ENCODE data around the gene KCNH1.

Gene KCNH1

DNA sequence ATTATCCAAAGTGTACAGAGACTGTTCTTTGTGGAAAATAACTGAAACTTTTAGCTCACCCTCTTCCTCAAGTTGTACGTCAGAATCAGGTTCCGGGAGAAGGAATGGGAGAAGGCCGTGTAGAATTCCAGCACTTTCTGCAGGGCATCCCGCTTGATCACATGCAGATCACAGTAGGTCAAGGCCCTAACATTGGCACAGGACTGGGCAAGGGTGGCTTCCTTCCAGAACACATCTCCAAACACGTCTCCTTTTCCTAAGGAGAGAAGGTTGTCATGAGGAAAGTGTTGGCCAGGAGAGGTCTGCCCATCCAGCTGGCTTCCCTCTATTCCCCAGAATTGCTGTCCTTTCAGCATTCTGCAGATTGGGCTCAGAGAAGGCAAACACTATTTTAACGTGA lies 358.7 kb downstream of the KCNH1 start (continued):
- TF ChIP-seq KLF9 (tag by site-specific recombination; IDR thresholded peaks at IDR 0.05; ENCODE audit: low read depth) = no peak
- TF ChIP-seq ZNF292 (tag by site-specific recombination; IDR thresholded peaks at IDR 0.05; ENCODE audit: borderline replicate concordance, low read depth) = no peak
- TF ChIP-seq ZNF548 (tag by site-specific recombination; IDR thresholded peaks at IDR 0.05) = no peak

DNA sequence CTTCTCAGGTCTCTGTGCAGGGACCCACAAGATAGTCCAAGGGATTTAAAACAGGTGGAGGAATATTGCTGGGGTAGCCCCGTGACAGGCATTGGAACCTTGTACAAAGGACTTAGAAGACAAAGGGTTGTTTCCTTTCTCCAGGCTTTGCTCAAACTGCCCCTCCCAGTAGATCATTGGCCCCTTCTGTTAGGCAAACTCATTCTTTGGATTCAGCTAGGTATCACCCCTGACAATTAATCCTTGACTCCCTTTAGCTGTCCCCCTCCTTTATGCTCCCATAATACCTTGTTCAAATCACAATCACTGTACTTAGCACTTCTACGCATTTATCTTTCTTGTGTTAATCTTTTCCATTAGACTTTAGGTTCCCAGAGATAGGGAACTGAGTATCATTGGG lies 360.5 kb downstream of the KCNH1 start:
- TF ChIP-seq ZNF16 (tag by site-specific recombination; IDR thresholded peaks at IDR 0.05; ENCODE audit: low read depth) = no peak
- TF ChIP-seq ZNF248 (tag by site-specific recombination; IDR thresholded peaks at IDR 0.05) = no peak
- TF ChIP-seq, protein P1, sequence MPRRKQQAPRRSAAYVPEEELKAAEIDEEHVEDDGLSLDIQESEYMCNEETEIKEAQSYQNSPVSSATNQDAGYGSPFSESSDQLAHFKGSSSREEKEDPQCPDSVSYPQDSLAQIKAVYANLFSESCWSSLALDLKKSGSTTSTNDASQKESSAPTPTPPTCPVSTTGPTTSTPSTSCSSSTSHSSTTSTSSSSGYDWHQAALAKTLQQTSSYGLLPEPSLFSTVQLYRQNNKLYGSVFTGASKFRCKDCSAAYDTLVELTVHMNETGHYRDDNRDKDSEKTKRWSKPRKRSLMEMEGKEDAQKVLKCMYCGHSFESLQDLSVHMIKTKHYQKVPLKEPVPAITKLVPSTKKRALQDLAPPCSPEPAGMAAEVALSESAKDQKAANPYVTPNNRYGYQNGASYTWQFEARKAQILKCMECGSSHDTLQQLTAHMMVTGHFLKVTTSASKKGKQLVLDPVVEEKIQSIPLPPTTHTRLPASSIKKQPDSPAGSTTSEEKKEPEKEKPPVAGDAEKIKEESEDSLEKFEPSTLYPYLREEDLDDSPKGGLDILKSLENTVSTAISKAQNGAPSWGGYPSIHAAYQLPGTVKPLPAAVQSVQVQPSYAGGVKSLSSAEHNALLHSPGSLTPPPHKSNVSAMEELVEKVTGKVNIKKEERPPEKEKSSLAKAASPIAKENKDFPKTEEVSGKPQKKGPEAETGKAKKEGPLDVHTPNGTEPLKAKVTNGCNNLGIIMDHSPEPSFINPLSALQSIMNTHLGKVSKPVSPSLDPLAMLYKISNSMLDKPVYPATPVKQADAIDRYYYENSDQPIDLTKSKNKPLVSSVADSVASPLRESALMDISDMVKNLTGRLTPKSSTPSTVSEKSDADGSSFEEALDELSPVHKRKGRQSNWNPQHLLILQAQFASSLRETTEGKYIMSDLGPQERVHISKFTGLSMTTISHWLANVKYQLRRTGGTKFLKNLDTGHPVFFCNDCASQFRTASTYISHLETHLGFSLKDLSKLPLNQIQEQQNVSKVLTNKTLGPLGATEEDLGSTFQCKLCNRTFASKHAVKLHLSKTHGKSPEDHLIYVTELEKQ (tag by site-specific recombination; IDR thresholded peaks at IDR 0.05; ENCODE audit: borderline replicate concordance) = no peak
- no peak for TF ChIP-seq ZNF585B (tag by site-specific recombination; IDR thresholded peaks at IDR 0.05)
- no peak for TF ChIP-seq ZNF157 (tag by site-specific recombination; IDR thresholded peaks at IDR 0.05)
- TF ChIP-seq ZNF473 (tag by site-specific recombination; IDR thresholded peaks at IDR 0.05) = no peak
- no peak for TF ChIP-seq TRIM28 (IDR thresholded peaks at IDR 0.05; ENCODE audit: borderline replicate concordance, low read length)
- no peak for TF ChIP-seq ZNF621 (tag by site-specific recombination; IDR thresholded peaks at IDR 0.05)
- no peak for TF ChIP-seq ZNF354C (tag by site-specific recombination; IDR thresholded peaks at IDR 0.05; ENCODE audit: borderline replicate concordance, low read depth)
- TF ChIP-seq ZNF221 (tag by site-specific recombination; IDR thresholded peaks at IDR 0.05; ENCODE audit: borderline replicate concordance) = no peak
- TF ChIP-seq ZNF132 (tag by site-specific recombination; IDR thresholded peaks at IDR 0.05; ENCODE audit: borderline replicate concordance) = no peak
- TF ChIP-seq, protein P2, sequence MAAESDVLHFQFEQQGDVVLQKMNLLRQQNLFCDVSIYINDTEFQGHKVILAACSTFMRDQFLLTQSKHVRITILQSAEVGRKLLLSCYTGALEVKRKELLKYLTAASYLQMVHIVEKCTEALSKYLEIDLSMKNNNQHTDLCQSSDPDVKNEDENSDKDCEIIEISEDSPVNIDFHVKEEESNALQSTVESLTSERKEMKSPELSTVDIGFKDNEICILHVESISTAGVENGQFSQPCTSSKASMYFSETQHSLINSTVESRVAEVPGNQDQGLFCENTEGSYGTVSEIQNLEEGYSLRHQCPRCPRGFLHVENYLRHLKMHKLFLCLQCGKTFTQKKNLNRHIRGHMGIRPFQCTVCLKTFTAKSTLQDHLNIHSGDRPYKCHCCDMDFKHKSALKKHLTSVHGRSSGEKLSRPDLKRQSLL (tag by site-specific recombination; IDR thresholded peaks at IDR 0.05) = no peak
- Histone ChIP-seq H3K9me3 (ENCODE audit: control insufficient read depth, insufficient read depth, low read depth, low read length) (no peaks in the 10 kb centered on the region), H3K4me3 (ENCODE audit: low read depth, low read length) (no peak overlapping the region), H3K4me1 (ENCODE audit: control insufficient read depth, insufficient read depth, low read length) (0 out of 2 replicates have a peak, but pooled peaks cover 6% of the 10 kb centered on the region), H3K36me3 (ENCODE audit: control insufficient read depth in 2 of 2, insufficient read depth in 1 of 2, low read length in 2 of 2) (no peaks in the 10 kb centered on the region), H3K27ac (ENCODE audit: extremely low read depth, low read depth, low read length) (no peak overlapping the region)
- POLR2A ChIA-PET = no interaction called here
- CTCF ChIA-PET = no interaction called here

DNA sequence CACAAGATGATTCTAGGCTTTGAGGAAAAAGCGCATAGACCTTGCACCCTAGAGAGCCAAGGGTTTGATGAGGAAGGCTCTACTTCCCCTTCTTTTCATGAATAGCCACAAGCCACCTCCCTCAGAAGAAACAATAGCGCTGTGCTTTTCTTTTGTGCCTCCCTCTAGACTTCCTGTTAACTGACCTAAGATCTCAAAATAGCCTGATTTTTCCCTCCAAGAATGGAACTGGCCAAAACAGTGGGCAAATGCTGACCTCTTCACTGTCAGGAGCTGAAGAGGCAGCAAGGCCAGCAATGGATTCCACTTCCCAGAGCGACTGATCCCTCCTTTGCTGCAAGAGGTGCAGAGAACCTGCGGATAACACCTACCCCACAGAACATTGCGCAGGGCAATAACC lies 362.8 kb downstream of the KCNH1 start:
- Histone ChIP-seq H3K27ac (ENCODE audit: extremely low read depth, low read depth, low read length) (no peak overlapping the region), H3K4me1 (ENCODE audit: control insufficient read depth, insufficient read depth, low read length) (0 out of 2 replicates have a peak, but pooled peaks cover 6% of the 10 kb centered on the region), H3K36me3 (ENCODE audit: control insufficient read depth in 2 of 2, insufficient read depth in 1 of 2, low read length in 2 of 2) (no peaks in the 10 kb centered on the region), H3K4me3 (ENCODE audit: low read depth, low read length) (no peak overlapping the region), H3K9me3 (ENCODE audit: control insufficient read depth, insufficient read depth, low read depth, low read length) (no peaks in the 10 kb centered on the region)
- CTCF ChIA-PET = interaction anchor here (1.2 kb wide), 1 partner anchor 363 kb away, joined by 4 read pairs; no protein-coding TSS in a partner anchor
- POLR2A ChIA-PET = no interaction called here
- TF ChIP-seq, protein P2 (tag by site-specific recombination; IDR thresholded peaks at IDR 0.05) = no peak
- TF ChIP-seq ZNF555 (tag by site-specific recombination; conservative IDR thresholded peaks at IDR 0.05) = no peak
- no peak for TF ChIP-seq ZNF354C (tag by site-specific recombination; IDR thresholded peaks at IDR 0.05; ENCODE audit: borderline replicate concordance, low read depth)
- no peak for TF ChIP-seq ZNF292 (tag by site-specific recombination; IDR thresholded peaks at IDR 0.05; ENCODE audit: borderline replicate concordance, low read depth)
- no peak for TF ChIP-seq ZNF10 (tag by site-specific recombination; IDR thresholded peaks at IDR 0.05)
- TF ChIP-seq GLI2 (tag by site-specific recombination; IDR thresholded peaks at IDR 0.05; ENCODE audit: borderline replicate concordance, low read depth) = no peak
- no peak for TF ChIP-seq ZNF37A (tag by site-specific recombination; IDR thresholded peaks at IDR 0.05)
- TF ChIP-seq SETDB1 (IDR thresholded peaks at IDR 0.05; ENCODE audit: insufficient read length, low read length) = no peak
- TF ChIP-seq, protein P3, sequence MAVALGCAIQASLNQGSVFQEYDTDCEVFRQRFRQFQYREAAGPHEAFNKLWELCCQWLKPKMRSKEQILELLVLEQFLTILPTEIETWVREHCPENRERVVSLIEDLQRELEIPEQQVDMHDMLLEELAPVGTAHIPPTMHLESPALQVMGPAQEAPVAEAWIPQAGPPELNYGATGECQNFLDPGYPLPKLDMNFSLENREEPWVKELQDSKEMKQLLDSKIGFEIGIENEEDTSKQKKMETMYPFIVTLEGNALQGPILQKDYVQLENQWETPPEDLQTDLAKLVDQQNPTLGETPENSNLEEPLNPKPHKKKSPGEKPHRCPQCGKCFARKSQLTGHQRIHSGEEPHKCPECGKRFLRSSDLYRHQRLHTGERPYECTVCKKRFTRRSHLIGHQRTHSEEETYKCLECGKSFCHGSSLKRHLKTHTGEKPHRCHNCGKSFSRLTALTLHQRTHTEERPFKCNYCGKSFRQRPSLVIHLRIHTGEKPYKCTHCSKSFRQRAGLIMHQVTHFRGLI (tag by site-specific recombination; IDR thresholded peaks at IDR 0.05) = no peak
- TF ChIP-seq BCL11B (tag by site-specific recombination; IDR thresholded peaks at IDR 0.05; ENCODE audit: low read depth) = no peak
- TF ChIP-seq ZNF585B (tag by site-specific recombination; IDR thresholded peaks at IDR 0.05) = no peak
- TF ChIP-seq ZNF133 (tag by site-specific recombination; IDR thresholded peaks at IDR 0.05) = no peak

All from HEK293 (cell line).